ENCODE results near the gene FIBP.

The FIBP gene

GRCh38 chr11:65869643-65870306 lies 18.5 kb downstream of the FIBP start:
- DNase-seq = no peak

DNA sequence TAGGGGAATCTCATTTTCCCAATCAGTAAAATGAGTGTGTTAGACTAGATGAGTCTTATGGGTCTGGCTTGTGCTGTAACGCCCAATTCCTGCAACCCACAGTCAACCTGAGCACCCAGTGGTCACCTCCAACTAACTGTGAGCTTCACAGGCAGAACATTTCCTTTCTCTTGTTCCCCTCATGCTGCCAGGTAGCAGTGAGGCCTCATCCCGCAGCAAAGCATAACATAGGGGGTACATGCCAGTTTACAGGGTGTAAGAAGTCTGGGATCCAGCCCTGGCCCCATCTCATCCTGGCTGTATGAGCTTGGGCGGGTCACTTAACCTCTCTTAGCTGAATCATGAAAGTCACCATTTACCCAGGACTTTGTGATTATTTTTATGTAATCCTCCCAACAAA lies 19.4 kb downstream of the FIBP start:
- no peak for DNase-seq

GRCh38 chr11:65868076-65868667 lies 20.1 kb downstream of the FIBP start:
- no peak for DNase-seq

- DNase-seq = no peak
Measured at GRCh38 chr11:65867284-65868071, 20.8 kb downstream of the FIBP start.

GRCh38 chr11:65866509-65867283 lies 21.6 kb downstream of the FIBP start:
- DNase-seq = no peak

GRCh38 chr11:65865550-65866172 lies 22.6 kb downstream of the FIBP start:
- DNase-seq = no peak

DNA sequence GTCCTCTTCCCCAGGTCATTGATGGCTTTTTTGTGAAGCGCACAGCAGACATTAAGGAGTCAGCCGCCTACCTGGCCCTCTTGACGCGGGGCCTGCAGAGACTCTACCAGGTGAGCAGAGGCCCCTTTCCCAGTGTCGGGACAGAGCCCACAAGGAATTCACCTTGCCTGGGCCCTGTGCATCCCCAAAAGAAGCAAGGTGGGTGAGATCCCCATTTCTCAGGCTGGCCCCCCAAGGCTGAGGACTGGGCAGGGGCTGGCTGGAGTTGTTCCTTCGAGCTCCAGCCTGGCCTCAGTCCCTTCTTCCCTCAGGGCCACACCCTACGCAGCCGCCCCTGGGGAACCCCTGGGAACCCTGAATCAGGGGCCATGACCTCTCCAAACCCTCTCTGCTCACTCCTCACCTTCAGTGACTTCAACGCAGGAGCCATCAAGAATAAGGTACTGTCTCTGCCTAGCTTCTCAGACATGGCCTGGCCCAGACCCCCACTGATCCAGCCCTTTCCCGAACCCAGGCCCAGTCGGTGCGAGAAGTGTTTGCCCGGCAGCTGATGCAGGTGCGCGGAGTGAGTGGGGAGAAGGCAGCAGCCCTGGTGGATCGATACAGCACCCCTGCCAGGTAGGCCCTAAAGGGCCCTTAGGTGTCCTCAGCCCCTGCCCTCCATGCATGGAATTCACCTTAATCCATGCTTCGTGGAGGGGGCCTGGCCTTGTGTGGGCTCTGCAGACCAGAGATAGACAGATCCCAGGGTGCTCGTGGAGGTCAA lies 23.4 kb downstream of the FIBP start:
- DNase-seq = no peak

DNA sequence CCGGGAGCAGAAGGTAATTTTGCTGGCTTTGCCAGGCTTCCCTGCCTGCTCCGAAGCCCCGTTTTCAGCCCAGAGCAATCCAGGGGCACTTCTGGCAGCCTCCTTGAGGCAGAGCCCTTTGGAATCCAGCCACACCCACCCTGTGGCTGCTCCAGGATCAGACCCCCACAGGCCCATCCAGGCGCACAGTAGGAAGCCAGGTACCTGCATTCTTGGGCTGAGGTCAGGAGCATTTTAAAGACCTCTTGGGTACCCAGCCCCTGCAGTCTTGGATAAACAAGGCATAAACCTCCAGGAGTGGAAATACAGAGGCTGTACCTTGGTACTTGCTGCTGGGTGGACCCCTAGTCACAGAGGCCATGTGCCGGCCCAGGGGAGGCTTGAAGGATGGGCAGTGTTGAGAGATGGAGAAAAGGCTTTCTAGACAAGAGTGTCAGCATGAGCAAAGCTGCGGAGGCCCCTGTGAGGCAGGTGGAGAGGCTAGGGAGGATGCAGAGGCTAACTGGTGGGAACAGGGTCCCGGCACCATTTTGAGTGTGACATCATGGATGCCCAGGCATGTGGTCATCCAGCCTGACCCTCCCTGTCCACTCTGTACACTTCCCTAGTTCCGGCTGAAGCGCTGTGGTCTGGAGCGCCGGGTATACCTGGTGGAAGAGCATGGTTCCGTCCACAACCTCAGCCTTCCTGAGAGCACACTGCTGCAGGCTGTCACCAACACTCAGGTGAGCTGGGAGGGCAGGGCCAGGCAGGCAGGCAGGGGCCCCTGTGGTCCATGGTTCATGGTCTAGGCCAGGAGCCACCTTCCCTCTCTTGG lies 24.2 kb downstream of the FIBP start:
- no peak for DNase-seq

GRCh38 chr11:65862941-65863888 lies 25.1 kb downstream of the FIBP start:
- no peak for DNase-seq

- no peak for DNase-seq
Measured at GRCh38 chr11:65862191-65862735, 26.0 kb downstream of the FIBP start.

GRCh38 chr11:65861533-65862183 lies 26.6 kb downstream of the FIBP start:
- no peak for DNase-seq

- DNase-seq = no peak
Measured at GRCh38 chr11:65861165-65861505, 27.1 kb downstream of the FIBP start.

DNA sequence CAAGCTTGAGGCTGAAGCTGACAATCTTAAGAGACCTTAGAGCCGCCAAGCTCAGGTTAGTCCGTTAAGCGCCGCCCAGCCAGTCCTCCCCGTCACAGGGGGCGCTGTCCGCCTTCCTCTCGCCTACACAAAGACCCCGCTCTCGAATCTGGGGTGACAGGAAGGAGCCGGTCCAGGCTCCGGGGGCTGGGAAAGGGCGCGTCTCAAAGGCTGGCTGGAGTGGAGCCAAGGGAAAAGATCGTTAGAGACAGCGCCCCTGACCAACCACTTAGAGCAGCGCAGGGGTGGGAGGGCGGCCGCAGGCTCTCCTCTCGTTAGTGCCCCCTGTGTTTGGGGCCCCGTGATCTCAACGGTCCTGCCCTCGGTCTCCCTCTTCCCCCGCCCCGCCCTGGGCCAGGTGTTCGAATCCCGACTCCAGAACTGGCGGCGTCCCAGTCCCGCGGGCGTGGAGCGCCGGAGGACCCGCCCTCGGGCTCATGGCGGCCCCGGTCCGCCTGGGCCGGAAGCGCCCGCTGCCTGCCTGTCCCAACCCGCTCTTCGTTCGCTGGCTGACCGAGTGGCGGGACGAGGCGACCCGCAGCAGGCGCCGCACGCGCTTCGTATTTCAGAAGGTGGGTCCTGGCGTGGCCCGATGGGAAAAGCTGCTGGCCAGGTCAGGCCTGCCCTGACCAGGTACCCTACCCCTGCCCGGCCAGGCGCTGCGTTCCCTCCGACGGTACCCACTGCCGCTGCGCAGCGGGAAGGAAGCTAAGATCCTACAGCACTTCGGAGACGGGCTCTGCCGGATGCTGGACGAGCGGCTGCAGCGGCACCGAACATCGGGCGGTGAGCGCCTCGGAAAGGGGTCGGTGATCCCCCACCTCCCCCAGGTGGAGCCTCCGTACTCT lies 27.8 kb downstream of the FIBP start, which contains the start of gene MUS81:
MUS81 (plus strand) TSS at position 156 of the 887 bp plus-strand sequence; CDS start at position 477, 321 bp downstream.
- peak; percentile 92 to 95 for DNase-seq

DNA sequence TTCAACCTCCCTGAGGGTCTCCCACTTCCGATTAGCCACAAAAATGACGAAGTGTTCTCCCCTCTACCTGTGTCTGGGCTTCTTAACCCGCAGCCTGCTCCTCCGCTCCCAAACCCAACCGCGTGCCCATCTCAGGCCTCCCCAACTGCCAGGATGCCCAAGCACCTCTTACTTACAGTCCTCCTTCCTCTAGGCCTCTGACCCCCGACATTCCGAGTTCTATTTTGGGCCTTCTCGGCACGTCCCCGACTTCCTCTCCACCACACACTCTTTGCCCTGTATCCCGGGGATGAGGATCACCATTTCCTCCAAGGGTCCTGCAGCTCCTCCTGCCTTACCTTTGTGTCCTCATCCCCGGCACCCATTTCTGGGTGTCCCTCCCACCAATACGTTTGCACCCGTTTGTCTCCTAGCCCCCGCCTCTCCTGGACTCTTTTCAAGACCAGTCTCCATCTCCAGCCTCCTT lies 28.4 kb downstream of the FIBP start:
- DNase-seq = peak in 1 of 2 donors; percentile 13

- DNase-seq = peak; percentile 98 to 99
Measured at GRCh38 chr11:65859095-65859811, 29.0 kb downstream of the FIBP start.

DNA sequence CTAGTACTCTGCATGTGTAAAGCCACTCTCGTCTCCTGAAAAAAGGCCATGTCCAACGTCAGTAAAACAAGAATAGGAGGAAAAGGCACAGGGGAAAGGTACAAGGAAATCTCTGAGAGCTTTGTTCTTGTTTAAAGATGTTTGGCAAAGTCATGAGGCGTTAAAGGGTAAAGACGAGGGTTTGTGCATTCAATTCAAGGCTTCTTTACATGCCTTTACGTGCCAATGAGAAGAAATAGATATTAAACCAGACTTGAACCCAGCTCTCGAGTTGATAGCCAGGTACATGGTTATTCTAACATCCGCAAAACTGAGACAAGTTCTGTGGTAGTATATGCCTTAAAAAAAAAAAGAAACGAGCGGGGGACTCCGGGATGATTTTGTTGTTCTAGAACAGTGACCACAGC lies 29.6 kb downstream of the FIBP start:
- DNase-seq = peak in 1 of 2 donors; percentile 14
